SKM-1 treated with dmso at 0.1 percent for 144 hours (cell line): ENCODE measurements around the gene MIOS.
"Not testable (repeated sequence)": the region's sequence is repeated elsewhere in the genome, so short reads cannot be mapped to it uniquely, and the experiment has no call there.

ENCODE experiments used
- DNase-seq: peaks from one replicate; lab custom pipeline; 2025; ENCODE audit not compliant: unreplicated experiment; lab: John Stamatoyannopoulos, UW

MIOS gene

DNA sequence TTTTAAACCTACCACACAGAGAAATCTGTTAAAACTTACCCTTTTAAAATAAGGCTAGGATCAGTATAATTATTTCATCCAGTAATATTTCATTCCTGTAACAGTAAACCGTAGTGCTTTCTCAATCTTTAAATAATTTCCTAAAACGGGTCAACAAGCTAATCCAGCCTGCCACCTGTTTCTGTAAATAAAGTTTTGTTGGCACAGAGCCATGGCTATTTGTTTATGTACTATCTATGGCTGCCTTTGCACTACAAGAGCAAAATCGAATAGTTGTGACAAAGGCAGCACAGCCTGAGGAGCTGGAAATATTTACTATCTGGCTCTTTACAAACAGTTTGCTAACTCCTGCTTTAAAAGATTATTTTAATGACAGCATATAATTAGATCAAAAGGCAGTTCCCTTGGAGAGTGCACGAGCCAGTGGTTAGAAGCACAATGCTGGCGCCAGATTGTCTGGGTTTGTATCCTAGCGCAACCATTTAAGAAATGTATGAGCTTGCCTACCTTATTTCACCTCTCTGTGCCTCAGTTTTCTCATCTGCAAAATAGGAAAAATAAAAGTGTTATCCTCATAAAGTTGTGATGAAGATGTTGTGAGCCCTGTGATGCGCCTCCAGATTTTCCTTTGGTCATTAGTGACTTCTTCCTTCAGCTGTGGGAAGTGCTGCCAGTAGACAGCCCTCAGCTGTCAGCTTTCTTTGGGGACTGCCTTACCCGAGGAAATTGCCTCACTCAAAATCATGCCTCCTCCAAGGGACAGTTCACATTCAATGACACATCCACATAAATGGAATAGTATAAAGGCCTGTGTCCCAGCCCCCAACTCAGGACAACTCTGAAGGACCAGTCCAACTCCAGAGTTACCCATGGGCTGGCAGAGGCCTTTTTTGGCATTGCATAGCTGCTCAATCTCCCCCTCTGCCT, 11.8 kb upstream of the MIOS start:
- DNase-seq: no peak

DNA sequence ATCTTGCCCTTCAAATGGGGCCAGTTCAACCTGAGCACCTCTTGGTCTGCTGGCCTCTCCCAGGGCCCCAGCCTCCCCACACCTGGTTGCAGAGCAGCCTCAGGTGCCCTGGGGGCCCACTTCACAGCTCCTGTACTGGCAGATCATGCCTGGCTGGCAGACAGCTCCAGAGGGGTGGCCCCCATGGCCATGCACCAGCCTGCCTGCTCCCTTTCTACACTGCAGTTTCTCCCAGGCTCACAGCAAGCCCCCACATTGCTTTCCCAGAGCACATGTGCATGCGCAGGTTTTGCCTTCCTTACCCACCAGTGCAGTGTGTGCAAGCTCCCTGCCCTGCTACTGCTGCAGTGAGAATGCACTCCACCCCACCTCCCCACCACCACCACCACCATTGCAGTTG, 9.8 kb upstream of the MIOS start:
- no peak for DNase-seq

DNA sequence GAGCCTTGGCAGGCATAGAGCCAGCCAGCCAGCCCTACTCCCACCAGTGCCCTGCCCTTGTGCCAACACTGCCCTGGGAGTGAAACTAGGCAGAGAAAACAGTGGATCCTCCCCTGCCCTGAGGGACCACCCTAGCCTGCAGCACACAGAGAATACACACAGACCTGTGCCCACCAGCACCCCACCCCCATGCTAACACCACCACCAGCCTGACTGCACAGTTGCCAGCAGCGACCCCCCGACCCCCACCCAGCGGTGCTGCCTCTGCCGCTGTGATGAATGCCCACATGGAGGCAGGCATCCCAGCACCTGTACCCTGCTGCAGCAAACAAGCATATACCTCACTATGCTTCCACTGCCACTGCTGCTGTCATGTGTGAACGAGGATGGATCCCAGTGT, 9.4 kb upstream of the MIOS start:
- no peak for DNase-seq

DNA sequence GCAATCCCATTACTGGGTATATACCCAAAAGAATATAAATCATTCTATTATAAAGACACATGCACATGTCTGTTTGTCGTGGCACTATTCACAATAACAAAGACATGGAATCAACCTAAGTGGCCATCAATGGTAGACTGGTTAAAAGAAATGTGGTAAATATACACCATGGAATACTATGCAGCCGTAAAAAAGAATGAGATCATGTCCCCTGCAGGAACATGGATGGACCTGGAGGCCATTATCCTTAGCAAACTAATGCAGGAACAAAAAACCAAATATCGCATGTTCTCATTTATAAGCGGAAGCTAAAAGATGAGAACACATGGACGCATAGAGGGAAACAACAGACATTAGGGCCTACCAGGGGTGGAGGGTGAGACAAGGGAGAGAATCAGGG, 5.1 kb upstream of the MIOS start:
- not testable (repeated sequence) for DNase-seq

DNA sequence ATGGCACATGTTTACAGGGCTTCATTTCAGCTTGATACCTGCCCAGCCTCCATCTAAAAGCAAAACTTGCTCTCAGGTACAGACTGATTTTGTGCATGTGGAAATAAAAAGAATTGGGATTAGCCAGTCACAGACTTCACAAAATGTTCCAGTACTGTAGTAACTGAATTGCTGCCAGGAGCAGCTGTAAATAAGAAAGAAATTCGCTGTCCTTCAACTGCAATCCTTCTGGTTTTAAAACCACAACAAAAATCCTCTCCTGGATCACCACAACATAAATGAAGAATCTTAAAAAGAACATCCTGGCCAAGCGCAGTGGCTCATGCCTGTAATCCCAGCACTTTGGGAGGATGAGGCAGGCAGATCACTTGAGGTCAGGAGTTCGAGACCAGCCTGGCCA, 3.9 kb upstream of the MIOS start:
- no peak for DNase-seq

DNA sequence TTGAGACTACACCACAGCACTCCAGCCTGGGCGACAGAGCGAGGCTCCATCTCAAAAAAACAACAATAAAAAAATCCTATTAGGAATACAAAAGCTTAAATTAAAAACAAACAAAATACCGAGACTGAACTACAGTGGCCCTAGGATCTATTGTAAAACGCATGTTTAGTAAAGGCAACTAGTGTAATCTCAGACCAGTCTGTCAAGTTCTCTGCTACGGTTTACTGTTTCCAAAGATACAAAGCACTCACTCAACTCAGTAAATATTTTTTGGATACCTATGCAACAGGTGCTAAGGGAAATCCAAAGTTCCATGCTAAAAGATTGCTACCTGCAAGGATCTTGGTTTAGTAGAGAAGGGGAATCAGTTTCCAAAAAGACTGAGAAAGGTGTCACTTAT, 3.4 kb upstream of the MIOS start:
- DNase-seq: no peak

DNA sequence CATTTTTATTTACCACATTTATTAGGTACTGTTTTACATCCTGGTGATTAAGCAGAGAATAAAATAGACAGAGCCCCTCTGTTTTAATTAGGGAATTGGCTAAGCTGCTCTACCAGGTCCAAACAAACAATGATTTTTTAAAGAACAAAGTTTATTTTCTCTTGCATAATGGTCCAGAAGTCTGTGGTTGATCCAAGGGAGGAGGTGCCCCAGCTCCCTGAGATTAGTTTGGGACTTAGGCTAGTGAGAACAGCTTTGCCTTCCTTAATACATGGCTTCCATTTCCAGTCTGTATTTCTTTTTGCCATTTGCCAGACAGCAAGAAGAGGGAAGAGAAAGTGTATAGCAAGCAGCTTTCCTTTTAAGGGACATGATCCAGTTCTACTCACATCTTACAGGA, 2.9 kb upstream of the MIOS start:
- no peak for DNase-seq

DNA sequence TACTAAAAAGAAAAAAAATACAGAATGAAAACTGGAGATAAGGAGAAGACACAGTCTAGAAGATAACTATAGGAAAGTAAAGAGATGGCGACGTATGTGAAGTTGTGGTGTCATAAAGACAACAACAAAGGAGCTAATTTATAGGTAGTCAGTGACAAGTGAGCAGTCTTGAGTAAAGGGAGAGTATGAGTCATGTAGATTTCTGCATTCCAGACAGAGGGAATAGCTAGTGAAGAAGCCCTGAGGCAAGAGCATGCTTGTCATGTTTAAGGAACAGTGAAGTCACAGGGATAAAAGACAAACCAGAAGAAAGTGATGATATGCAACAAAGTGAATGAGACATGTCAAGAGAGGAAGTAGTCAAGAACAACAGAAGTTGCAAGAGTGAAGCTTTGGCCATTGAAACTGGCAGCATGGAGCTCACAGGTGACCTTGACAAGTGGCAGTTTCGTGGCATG, 2.3 kb upstream of the MIOS start:
- peak; percentile 18 for DNase-seq

DNA sequence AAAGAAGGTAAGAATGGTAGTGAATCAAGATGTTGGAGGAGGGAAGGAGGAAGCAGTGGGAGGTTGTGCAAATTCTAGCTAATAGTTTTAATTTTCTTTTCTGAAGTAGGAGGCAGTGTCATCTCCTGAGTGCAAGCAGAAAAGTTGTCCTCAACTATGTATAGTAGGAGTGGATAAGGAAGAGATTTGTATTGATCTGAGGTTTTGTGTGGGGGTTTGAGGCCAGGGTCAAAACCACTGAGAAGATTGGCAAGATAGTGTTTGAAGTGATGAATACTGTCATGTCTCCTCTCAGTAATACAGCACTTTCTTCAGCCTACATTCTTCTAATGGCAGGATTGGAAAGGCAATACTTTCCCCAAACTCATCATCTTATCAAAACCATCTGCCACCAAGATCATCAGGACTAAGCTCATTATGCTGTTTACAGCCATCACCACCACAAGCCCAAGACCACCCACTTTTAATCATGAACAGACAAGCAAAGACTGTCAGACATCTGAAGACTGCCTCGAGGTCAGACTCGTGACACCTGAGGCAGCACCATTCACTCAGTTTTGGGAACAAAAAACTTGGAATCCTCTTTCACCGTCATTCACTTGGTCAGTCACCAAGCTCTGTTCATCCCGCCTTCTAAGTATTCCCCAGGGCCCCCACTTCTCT, 1.5 kb upstream of the MIOS start:
- no peak for DNase-seq

DNA sequence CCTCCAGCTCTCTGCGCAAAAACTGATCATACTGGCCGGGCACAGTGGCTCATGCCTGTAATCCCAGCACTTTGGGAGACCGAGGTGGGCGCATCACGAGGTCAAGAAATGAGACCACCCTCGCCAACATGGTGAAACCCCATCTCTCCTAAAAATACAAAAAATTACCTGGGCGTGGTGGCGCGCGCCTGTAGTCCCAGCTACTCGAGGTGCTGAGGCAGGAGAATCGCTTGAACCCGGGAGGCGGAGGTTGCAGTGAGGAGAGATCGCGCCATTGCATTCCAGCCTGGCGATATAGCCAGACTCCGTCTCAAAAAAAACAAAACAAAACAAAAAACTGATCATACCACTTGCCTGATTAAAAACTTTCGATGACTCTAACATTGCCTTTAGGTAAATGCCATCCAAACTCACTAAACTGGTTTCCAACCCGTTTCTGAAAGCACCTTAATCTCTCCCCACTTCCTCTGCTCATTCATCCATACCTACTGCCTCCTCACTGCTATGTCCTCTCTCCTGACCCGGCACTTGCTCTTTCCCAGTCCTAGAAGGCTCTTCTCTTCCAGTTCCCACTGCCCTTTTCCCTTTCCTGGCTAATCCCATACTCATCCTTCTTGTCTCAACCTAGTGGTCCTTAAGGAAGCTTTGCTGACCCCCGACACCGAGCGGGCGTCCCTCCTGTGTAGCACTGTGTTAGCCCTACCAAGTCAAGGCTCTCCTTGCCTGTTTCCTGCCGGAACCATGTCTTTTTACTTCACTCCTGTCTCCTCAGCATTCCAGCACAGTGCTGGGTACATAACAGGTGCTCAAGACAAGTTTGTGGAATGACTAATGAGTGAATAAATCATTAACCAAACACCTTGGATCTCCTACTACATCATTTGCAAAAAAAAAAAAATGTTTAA, 686 bp upstream of the MIOS start:
- DNase-seq: no peak

DNA sequence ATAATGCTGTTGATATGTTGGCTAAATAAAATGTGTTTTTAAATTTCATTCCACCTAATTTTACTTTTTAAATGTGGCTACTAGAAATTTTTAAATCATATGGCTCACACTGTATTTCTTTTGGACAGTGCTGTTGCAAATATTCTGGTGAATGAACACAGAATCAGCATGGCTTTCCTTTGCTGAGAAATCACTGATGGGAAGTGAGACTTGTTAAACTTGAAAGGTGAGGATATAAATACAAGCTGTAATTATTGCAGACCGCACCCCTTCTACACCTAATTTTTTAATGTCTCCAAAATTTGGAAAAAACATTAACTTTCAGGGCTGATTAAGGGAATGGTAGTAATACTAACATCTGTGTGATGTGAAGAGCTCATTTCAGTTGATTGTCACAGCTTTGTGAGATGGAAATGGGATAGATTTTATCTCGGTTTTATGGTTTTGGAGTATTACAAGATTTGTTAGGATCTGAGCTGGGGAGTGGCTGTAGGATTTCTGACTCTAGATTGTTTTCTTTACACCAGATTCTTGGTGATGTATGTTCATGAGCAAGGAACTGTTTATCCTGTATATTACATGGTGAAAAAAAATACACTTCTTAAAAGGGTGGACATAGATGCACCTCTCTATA, 1.3 kb downstream of the MIOS start:
- DNase-seq: no peak

DNA sequence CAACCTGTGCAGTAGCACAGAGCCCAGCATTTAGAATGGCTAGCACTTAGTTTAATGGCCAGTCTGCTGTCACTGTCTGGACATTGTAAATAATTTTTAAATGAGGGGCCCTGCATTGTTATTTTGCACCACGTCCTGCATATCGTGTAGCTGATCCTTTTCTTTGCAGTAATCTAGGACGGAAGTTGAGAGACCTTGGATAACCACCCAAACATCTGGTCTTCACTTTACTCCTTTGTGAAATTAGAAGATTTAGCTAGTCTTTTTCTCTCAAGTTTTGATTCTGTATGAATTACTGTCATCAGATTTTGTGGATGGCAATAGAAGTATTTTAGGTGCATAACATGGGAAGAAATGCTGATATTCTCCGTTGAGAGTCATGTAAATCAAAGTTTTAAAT, 1.9 kb downstream of the MIOS start:
- DNase-seq: no peak

DNA sequence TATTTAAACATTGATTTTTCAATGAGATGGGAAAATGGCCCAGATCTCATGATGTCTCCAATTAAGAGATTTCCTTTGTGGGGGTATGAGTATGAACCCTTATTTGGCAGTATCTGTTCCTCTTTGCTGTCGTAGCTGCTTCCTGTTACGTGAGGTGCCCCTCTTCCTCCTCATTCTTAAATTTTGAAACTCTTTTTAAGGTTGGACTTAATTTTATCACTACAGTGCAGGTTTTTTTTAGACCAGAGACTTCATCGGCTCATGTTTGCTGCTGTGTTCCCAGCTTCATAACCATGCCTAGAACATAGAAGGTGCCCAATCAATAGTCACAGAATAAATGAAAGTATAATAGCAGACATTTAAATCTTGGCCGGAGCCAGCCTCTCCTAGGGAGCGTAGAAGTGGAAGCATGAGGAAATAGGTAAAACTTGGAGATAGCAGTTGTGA, 2.4 kb downstream of the MIOS start:
- peak; percentile 25 for DNase-seq

DNA sequence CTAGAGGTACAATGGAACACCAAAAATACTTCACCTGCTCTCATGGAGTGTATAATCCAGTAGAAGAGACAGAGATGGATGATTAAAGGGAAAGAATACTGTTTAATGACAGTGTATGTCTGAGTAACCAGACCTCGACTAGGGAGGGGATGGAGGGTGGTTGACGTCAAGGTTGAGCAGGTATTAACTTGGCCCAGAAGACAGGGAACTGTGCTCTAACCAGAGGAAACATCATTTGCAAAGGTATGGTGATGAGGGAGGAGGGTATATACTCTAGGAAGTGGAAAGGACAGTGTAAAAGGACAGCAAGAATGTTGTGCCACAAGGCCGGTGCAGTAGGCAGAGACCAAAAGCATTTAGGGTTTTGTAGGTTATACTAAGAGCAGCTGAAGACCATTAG, 2.9 kb downstream of the MIOS start:
- no peak for DNase-seq

DNA sequence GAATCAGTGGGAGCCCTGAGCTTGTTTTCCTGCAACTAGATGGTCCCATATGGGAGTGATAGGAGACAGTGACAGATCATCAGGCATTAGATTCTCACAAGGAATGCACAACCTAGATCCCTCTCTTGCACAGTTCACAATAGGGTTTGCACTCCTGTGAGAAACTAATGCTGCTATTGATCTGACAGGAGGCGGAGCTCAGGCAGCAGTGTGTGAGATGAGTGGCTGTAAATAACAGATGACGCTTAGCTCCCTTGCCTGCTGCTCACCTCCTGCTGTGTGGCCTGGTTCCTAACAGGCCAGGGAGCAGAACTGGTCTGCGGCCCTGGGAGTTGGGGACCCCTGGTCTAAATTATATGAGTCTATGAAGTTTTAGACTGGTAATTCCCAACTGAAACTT, 3.9 kb downstream of the MIOS start:
- DNase-seq: no peak

DNA sequence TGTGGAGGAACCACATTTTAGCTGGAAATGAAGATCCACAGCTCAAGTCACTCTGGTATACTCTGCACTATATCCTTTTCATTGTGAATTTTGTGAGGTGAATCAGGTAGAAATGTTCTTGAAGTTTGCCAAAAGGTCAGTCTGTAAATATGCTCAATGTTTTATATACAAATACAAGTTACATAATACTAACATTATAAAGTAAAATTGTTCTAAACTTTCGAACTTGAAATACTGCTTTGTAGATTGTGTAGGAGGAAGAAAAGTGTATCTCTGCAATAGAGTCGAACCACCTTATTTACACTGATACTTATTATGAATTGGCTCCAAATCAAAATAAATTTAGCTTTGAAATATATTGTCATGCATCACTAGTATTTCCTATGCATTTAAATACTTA, 7.0 kb downstream of the MIOS start:
- no peak for DNase-seq

DNA sequence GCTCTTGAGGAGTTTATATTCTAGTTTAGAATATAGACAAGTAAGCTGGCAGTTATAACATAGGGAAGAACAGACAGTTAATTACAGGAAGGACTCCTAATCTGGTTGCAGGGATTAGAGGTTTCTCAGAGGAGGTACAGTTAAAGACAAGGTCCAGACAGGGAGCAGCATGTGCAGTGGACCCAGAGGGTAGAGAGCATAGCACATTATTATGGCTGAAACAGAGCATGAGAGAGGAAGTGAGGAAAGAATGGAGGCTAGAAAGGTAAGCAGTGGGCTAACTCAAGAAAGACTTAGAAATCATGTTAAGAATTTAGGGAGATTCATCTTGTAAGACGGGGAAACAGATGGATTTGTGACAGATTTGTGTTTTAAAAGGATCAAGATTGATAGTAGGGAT, 9.7 kb downstream of the MIOS start:
- DNase-seq: no peak

DNA sequence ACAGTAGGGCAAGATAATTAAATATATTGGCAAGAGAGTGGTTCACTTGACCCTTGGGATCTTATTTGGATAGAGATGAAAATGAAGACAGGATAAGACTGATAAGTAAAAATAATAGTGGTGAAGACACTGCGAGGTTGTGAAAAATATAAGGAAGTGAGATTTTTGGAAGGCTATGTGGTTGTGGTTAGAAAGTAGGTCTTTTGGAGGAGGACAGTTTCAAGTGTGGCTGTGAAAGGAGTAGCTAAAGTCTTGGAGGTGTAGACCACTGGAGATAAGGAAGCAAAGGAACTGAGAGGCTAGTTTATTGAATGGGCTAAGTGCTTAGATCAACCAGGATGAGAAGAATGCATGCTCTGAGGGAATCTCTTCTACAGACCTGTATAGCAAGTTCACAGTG, 11.2 kb downstream of the MIOS start:
- DNase-seq: peak; percentile 76

DNA sequence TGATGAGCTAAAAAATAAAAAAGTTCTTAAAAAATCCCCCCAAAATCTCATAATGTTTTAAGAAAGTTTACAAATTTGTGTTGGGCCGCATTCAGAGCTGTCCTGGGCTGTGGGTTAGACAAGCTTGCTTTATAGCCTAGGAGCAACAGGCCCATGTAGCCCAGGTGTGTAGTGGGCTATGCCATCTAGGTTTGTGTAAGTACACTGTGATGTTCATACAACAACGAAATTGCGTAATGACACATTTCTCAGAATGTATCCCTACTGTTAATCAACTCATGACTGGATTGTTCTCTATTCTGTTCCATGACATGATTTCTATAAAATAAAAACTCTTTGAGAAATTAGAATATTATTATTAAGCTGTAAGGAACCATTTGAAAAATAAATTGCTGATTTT, 13.0 kb downstream of the MIOS start:
- DNase-seq: no peak

DNA sequence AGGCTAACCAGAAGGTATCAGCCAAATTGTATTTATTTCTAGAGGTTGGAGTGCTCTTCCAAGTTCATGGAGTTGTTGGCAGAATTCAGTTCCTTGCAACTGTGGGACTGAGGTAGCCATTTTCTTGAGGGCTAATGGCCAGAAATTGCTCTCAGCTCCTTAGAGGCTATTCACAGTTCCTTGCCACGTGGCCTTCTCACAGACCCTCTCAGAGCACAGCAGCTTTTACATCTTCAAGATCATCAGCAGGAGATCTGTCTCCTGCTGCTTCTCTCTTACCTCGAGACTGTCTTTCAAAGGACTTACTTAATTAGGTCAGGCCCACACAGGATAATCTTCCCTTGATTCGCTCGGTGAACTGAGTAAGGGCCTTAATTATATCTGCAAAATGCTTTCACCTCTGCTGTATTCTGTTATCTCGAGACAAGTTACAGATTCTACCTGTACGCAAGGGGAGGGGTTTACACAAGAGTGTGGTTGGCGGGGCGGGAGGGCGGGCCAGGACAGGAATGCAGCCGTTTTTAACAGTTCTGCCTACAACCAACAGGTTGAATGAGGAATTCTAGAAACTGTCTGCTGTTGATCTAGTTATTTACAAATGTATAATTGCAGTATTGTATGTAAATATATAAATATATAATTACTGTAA, 15.0 kb downstream of the MIOS start:
- no peak for DNase-seq
